GM21619 (cell line): ENCODE measurements around the gene ANKRD63.
A peak's percentile ranks its signal among the peaks of the same experiment; 100 is the strongest.

Experiments
- ATAC-seq: cut with Tn5 transposase; IDR thresholded peaks from one replicate; pipeline ENCODE4 v1.9.1; 2021; ENCODE audit not compliant: unreplicated experiment

ANKRD63 gene

DNA sequence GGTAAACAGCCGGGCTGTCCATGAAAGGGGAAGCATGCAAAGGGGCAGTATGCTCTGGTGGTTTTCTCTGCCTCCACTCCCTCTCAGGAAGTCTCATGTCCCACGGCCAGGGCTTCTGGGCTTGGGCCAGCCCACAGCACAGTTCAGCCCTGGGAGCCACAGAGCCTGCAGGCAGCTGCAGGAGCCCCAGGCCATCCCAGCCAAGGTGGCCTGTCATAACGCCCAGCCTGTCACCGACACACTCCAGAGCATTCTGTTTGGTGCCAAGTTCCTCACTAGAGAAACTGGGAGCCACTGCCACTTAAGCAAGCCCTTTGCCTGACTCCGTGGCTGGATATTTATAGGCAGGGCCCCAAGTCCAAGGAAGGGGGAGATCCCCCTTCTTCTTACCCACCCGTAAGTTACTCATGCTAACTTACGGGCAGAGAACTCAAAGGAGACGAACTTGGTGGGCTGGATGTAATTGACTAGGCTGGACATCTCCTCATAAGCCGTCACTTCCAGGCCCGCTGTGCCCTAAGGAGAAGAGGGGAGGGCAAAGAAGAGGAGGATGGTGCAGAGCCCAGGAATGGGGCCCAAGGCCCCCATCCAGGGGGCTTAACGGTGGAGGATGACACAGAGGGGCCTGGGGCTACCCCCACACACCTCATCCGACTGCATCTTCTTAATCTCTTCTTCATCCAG is 13.2 kb upstream of the ANKRD63 start:
- no peak for ATAC-seq

DNA sequence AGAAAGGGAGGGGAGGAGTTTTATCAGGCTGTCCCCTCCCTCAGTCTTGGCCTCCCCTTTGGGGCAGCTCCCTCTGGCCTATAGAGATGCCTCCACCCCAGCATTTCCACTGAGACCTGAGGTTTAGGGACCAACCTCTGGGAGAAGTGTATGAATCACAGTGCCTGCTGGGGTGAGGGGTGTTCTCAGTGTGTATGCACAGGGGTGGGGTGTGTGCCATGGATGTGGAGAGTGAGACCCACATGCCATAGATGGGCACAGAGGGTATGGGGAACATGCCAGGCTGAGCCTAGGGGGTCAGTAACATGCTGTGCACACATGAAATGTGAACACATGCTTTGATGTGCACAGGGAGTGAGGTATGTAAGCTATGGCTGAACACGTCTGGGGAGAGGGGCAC is 12.4 kb upstream of the ANKRD63 start:
- no peak for ATAC-seq

DNA sequence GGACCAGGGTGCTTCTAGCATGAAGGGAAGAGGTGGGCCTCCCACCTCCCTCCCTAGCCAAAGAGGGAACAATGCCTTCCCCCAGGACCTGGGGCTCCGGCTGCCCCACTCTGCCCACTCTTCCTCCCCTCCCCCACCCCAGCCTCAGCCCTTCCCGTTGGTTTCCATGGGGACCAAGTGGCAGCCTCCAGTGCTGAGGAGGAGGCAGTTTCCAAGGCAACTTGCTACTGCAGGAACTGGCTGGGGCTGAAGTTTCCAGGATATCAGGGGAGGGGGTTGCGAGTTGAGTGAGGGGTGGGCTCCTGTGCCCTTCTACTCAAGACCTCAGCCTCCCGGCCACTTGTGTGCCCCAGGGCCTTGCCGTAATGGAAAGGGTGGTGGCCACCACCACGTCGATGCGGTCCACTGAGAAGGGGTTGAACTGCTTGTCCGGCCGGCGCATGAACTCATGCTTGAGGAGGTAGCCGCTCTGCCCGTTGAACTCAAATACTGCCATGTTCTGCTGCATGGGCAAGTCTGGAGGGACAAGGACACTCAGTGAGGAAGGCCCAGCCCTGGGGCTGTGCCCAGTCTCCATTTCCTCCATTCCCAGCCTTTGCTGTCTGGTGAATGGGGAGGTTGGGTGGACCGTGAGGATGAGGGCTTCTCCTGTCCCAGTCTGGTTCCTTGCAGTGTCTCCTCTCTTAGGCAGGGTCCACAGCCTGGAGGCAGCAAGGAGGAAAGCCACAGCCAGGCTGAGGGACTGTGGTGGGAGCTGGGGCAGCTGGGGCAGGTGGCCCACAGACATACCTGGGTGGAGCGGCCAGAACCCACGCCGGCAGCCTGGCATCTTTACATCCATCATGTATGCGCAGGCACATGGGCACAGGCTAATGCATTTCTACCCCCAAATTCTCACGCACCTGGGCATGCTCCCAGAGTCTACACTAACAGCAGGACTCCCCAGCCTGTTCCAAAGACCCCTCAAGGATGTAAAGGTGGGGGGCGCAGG is 11.3 kb upstream of the ANKRD63 start:
- ATAC-seq = no peak

DNA sequence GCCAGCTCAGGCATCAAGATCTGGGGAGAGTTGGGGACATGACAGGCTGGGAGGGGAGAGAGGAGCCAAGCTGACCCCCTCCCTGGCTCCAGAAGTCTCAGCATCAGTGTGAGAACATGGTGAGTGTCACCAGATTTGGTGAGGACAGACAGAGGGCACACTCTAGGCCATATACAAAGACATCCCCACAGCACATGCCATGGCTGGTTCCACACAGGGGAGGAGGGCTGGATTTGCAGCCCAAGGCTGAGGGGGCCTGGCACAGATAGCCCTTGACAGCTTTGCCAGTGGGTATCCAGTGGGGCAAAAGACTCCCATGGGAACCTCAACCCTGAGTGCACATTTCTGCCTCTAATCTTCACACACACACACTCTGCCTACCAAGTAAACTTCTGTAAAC is 10.1 kb upstream of the ANKRD63 start:
- ATAC-seq = no peak

DNA sequence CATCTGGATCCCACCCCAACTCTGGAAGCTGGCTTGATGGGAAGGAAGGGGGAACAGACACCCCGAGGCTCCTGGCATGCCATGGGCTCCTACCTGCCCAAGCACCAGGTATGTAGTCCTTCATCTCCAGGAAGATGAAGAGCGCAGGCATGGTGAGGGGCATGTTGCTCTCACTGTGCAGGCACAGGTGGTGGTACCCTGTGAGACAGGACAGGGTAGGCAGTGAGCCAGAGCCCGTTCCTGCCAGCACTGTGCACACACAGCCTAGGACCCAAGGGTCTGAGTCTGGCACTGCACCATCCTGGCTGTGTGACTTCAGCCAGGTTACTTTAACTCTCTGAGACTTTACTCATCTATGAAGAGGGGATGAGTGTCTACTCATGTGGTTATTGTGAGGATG is 9.4 kb upstream of the ANKRD63 start:
- no peak for ATAC-seq

DNA sequence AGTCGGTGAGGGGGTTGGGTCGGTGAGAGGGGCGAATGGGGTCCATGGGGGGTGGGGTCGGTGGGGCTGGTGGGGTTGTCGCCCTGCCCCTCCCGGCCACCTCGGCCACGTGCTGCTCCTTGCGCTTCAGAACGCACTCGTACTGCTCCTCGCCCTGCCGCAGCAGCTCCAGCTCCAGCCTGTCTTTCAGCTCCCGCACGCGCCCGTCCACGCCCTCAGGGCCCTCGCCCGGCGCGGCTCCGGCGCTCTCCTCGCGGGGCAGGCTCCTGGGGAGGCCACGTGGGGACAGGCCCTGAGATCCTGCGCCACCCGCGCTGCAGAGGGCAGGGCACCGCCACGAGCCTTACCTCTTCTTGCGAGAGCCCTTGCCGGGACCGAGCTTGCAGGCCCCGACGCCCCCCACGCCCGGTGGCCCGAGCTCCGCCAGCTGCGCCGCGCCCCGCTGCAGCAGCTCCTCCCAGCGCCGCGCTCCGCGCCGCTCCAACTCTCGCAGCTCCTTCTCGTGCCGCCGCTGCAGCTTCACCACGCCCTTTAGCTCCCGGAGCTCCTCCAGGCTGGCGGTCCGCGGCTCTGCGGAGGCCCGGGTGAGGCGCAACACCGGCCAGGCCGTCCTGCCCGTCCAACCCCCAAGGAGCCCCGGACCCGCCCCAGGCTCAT is 8.2 kb upstream of the ANKRD63 start:
- no peak for ATAC-seq

DNA sequence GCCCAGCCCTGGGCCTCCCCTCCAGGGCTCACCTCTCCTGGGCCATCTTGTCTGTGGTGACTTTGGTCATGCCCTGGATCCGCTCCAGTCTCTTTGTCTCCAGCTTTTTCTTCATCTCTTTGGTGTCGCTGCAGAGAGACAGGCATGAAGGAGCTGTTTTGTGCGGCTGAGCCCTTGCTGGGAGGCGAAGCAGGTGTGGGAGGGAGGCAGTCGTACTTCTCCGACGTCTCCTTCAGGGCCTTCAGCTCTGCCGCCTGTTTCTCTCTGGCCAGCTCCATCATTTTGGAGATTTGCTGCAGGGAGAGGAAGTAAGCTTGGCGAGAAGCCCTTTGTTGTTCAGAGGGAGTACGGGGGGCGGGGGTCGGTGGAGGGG is 7.7 kb upstream of the ANKRD63 start:
- no peak for ATAC-seq

DNA sequence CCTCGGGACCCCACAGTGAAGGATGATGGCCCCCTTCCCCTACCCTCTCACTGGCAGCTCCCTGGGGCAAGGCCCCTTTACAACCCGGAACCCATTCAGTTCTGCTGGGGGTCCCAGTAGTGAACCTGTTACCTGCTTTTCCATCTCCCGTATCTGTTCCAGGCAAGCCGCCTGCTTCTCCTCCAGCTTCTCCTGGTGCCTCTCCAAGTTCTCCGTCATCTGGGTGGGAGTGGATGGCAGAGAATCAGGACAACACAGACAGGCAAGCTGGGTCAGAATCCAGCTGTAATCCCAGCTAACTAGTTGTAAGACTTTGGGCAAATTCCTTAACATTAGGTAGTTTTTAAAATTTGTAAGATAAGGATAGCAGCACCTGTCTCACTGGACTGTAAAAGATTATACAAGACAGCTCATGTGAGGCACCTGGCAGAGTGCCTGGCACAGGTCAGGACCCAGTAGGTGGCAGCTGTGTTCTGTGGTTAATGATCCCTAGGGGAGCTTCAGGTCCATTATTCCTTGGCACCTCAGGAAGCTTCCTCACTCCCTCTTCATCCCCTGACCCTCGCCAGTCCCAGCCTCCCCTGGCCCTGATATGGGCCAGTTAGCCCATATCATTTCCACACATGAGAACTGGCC is 6.4 kb upstream of the ANKRD63 start:
- ATAC-seq = no peak

DNA sequence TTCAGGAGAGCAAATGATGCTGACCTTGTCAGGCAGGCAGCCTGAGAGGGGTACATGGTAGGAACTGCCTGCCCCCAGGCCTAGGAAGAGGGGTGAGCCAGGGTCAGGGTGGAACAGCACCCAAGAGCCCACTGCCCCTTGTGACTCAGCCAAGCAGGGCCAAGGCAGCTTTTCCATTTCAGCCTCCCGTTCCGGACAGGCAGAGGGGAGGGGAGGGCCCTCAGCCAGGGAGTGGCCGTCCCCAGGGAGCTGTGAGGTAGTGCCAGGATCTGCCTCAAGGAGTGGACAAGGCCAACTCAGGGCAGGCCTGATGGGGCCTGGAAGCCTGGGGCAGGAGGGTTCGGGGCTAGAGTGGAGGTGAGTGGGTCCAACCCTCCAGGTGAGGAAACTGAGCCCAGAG is 5.1 kb upstream of the ANKRD63 start:
- no peak for ATAC-seq

DNA sequence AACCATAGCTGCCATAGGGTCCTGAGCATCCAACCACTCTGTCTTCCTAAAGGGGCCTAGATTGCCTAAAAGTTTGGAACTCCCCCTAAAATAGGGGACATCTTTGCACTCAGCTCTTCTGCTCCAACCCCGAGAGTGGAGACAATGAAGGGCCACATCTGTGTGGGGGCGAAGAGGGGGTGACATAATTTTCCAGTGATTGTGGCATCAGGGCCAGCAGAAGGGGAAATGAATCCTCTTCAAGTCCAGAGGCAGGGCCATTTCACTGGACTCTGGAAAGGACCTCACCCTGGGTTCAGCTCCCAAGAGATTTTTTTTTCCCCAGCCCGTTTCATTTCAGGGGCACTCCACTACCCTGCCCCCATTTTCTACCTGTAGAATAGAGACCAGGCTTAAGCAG is 4.6 kb upstream of the ANKRD63 start:
- ATAC-seq = no peak

DNA sequence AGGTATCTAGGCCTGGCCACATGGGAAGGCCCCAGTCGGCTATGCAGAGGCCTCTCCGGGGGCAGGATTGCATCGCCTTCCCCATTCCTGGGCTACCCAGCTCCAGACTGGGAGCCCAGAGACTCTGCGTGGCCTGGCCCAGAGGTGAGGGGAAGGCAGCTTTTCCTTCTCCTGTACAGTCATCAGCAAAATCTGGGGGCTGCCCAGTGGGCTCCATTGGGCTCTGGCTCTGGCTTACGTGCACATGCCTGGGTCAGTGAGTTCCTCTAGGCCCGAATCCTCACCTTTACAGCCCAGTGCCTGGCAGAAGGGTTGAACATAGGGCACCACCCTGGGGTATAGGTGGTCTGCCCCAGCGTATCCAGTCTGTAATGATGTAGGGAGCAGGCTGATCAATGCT is 3.9 kb upstream of the ANKRD63 start:
- ATAC-seq = no peak

DNA sequence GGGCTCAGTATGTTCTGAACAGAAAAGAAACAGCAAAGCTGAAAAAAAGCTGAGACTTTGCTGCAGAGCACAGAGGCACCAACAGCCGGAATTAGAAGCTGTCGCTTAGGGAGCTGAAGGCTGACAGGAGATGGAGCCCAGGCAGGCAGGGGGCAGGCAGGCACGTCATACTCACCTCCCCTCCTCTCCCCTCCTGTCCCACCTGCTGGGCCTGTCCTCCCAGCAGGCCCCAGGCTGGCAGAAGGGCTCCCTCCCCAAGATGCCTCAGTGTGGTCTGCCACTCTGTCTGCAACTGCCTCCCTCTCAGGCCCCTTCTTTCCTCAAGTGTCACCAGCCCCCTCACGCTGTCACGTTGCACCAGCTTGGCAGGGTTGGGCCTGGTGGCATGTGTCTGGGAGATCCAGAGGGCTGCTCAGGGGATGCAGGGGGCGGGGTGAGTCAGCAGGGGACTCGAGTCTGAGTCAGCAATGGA is 3.2 kb upstream of the ANKRD63 start:
- no peak for ATAC-seq

DNA sequence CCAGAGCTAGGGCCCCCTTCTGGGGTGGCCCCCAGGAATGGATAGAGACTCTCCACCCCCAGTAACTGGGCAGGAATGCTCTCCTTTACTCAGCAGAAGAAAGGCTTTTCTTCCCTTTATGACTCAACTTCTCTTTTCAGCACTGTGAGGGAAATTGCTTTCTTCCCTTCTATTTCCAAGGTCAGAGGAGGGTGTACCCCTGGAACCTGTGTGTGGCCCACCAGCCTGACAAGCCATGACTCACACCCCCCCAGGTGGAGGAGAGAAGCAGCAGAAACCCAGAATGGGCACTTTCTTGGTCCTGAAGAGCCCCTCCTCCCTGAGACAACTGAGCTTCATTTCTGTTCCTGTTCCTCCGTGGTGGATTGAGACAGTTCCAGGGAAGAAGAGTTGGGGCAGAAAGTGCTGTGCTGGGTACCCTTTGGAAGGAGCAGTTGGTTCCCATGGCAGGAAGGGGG is 2.7 kb upstream of the ANKRD63 start:
- no peak for ATAC-seq

DNA sequence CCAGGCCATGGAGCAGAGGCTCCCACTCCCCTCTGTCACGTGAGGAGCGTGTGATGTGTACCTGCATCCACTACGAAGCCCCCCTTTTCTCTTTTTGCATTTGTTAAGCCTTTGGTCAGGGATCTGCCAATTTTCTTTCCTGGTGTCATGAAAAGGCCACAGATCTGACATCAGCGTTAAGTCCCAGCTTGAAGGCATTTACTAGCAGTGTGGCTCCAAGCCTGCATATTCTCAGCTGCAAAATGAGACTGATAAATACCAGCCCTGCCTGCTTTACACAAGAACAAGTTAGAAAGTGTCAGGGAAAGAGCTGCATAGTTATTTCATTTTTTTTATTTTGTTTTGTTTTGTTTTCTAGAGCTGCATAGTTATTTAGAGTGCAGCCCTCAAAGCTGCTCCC is 2.3 kb upstream of the ANKRD63 start:
- ATAC-seq = no peak

DNA sequence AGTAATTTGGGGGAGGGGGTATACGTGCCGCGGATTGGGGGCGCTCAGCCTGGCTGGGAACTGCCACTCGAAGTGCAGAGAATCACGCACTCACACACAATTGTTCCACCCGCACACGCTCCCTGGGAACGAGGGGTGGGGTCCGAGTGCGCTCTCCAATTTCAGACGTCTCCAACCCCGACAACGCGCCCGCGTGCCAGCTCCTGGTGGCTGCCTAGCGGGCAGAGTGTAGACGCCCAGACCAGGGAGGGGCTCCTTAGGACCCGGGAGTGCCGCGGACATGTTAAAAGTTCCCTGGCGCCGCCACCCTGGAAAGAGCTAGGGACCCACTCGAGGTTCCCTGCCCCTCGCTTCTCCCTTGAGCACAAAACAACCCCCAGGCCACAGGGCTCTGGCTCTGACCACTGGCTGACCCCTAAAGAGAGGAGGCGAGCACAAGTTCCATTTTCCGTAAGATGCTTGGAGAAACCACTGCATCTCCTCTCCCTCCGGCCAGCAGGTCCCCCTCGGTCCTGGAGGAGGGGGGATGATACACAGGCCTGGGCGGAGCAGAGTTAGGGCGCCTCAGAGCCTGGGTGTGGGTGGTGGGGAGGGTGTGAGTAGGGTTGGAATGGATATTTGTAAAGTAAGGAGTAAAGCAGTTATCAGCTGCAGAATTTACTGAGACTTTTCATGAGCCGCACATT is 894 bp upstream of the ANKRD63 start:
- ATAC-seq = no peak

DNA sequence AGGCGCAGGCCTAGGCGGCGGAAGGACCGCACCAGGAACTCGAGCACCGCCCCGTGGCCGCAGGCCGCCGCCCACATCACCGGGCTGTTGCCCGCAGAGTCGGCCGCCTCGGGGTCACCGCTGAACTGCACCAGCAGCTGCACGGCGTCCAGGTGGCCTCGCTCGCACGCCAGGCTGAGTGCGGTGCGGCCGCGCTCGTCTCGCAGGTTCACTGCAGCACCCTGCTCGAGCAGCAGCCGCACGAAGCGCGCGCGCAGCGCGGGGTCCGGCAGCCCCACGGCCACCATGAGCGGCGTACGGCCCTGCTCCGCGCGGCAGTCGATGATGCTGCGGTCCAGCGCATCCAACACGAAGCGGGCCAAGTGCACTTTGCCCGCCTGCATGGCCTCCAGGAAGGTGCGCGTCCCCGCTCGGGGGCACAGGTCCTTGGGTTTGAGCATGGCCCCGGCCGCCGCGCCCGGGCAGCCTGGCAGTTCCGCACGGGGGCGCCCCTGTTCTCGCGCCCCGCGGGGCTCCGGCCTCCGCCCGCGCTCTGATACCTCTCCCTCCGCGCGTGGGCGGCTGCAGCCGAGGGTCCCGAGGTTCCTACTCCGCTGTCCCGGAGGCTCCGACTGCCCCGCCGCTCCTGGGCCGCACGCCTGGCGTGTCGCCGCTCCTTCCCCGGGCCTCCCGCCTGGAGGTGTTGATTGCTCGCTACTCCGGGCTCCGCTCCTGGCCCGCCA is 556 bp downstream of the ANKRD63 start:
- ATAC-seq = peak; percentile 40

DNA sequence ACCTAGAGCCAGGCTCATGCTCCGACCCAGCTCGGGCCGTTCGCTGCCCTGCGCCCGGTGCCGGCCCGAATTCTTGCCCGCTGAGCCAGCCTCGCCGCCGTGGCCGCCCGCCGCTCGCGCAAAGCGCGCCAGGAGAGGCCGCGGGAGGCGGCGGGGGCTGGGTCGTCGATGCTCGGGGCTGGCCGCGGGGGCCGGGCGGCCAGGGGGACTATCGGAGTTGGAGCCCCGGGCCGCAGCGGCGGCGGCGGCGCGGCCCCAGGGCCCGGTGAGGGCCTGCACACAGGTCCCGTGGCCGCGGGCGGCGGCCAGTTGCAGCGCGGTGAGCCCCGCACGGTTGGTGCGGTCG is 1.1 kb downstream of the ANKRD63 start:
- ATAC-seq = no peak

DNA sequence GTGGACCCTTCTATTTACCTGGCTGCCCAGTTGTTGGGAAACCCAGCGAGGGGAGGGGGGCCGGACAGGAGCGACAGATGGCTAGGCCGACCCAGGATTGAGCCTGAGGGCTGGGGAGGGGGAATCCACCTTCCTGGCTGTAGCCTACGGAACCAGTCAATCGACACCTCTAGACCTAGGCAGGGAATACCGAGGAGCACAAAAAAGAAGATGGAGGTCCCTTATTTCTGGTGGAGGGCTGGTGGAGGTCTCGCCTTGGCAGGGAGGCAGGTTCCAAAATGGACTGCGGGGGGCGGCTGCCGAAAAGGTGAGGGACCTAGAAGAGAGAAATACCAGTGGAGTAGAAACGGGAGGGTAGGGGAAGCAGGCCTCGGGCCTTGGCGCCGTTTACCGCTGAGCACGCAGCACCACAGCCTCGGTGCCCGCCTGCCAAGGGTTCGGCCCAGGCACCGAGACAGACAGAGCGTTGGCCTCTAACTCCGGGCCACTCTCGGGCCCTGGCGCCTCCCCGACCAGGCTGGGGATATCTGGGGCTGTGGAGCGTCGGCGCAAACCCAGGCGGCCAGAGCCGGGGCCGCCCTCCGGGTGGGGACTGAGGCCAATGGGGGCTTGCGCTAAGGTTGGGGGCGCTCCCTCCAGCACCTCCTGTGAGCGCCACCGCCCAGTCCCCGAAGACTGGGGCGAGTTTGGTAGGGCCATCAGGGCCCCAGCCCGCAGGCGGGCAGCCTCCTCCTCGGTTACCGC is 1.6 kb downstream of the ANKRD63 start:
- ATAC-seq = no peak
